Cardiac fibroblast (primary cell): ENCODE measurements around the gene PEX11G.

Source experiments
- DNase-seq, 2 donors: peaks; one replicate each; pipeline versions ENCODE4 v3.0.0 to v3.0.0-alpha.2; 2010; ENCODE audit warnings: low read depth in 2 of 2
- H3K4me3 ChIP-seq, 2 donors: replicated peaks in 1 of 2; 1 replicate in 1 of 2; 2 replicates in 1 of 2; pipeline ENCODE4 v1.5.1; 2011; ENCODE audit warnings: low read depth in 2 of 2, low read length in 2 of 2, mild to moderate bottlenecking in 2 of 2, moderate library complexity in 1 of 2
- CTCF ChIP-seq: IDR thresholded peaks from one replicate; pipeline ENCODE4 v1.5.1; 2011; ENCODE audit warnings: low read depth, mild to moderate bottlenecking, low read length, inconsistent platforms

Gene PEX11G

GRCh38 chr19:7476777-7477494 lies 11.9 kb downstream of the PEX11G start:
- no peak for TF ChIP-seq CTCF
- no peak overlapping the region for H3K4me3 ChIP-seq
- DNase-seq = no peak

DNA sequence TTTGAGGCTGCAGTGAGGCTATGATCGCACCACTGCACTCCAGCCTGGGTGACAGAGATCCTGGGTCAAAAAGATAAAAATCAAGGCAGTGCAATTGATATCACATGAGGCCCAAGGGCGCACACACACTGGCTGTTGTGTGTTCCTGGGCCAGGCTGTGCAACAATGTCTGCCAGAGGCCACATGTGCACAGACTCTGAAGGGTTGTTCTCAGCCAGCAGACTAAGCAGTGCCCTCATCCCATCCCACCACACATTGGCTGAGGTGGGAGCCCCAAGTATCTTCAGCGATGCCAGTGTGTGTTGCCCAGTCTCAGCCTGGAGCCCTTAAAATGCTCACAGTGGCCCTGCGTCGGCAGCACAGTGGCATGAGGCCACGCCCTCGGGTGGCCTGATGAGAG lies 12.6 kb downstream of the PEX11G start:
- TF ChIP-seq CTCF = no peak
- DNase-seq = no peak
- H3K4me3 ChIP-seq = no peak overlapping the region

GRCh38 chr19:7475665-7476064 lies 13.2 kb downstream of the PEX11G start:
- TF ChIP-seq CTCF = no peak
- no peak overlapping the region for H3K4me3 ChIP-seq
- no peak for DNase-seq

- no peak for TF ChIP-seq CTCF
- H3K4me3 ChIP-seq = no peak overlapping the region
- DNase-seq = no peak
These were observed 16.9 kb downstream of the PEX11G start for GRCh38 chr19:7471696-7472615.

- no peak for DNase-seq
- no peak overlapping the region for H3K4me3 ChIP-seq
- no peak for TF ChIP-seq CTCF
These were observed 18.1 kb downstream of the PEX11G start for GRCh38 chr19:7470540-7471305.

- TF ChIP-seq CTCF = no peak
- no peak overlapping the region for H3K4me3 ChIP-seq
- no peak for DNase-seq
These were observed 19.1 kb downstream of the PEX11G start for GRCh38 chr19:7469669-7470285.
